NOMO-1 treated with DMSO at 0.1 percent for 48 hours (cell line): ENCODE measurements around the gene ATP5F1D.

Source experiments
- DNase-seq: peaks from one replicate; lab custom pipeline; 2025; ENCODE audit not compliant: unreplicated experiment; lab: John Stamatoyannopoulos, UW

ATP5F1D gene

DNA sequence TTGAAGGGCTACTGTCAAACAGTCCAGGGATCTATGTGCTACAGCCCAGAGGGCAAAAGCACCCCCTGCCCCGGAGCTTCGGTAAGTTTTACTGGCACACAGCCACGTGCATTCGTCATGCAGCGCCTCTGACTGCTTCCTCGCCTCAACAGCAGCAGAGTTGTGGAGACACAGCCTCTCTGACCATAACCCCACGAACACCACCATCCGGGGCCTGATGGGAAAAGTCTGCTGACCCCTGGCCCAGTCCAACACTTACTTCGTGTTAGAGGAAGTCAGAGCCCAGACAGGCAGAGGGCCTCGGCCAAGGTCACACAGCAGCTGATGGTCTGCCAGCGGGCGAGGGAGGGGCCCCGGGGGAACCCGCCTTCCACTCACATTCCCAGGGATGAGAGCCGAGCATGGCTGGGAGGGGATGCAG, 8.9 kb upstream of the ATP5F1D start:
- DNase-seq = no peak

DNA sequence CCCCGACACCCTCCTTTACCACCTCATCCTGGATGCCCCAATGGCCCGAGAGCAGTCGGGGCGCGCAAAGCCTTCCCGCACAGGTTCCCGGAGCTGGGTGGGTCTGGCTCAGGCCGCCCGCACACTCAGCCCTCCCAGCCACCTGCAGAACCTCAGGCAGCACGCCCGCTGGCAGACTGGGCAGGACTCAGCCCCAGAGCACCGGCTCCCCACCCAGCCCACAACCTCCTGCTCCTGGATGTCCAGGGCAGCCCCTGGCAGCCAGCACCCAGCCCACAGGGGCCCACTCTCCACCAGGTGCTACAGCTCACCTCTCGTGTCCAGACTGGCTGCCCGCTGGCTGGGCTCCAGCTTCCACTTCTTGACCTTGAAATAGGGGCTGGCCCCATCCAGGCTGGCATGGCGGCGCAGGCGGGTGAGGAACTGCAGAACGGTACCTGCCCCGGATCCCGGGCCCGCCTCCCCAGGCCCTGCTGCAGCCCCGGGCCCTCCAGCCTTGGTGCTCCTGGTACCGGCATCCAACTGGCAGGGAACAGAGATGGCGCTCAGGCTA, 8.4 kb upstream of the ATP5F1D start:
- DNase-seq = no peak

DNA sequence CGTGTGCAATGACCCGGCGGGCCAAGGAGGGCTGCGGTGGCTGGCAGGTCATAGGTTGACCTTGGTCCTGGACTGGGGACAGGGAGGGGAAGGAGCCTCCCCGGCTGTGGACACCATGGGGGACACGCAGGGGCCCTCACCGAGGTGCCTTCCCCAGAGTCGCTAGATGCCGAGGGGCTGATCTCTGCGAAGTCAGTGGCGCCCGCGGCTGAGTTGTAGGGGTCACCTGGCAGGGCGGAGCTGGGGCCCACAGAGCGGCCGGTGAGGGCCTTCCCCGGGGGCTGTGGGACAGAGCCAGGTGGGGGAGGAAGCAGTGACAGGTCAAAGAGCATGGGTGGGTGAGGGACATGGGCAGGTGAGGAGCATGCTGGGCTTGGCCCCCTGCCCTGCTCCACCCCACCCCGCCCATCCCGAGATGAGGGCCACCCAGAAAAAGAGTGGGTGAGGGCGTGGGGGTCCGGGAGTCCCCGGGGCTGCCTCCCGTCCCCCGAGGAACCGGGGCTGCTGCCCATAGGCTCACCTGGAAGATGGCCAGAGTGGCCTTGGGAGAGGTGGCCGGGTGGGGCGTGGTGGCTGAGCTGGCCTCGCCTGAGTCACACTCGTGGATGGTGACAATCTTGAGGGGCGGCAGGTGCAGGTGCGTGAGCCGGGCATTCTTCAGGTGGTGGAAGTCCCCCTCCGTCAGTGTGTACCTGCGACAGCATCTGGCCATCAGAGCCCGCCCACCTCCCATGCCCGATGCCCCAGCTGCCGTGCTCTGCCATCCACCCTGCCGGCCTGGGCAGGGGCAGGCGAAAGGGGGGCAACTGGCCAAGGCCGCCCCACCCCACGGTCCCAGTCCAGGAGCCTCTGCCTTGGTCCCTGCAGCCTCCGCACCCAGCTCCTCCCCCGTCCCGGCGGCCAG, 7.2 kb upstream of the ATP5F1D start:
- no peak for DNase-seq

- DNase-seq = no peak
Observed at GRCh38 chr19:1234955-1235380, 6.6 kb upstream of the ATP5F1D start.

DNA sequence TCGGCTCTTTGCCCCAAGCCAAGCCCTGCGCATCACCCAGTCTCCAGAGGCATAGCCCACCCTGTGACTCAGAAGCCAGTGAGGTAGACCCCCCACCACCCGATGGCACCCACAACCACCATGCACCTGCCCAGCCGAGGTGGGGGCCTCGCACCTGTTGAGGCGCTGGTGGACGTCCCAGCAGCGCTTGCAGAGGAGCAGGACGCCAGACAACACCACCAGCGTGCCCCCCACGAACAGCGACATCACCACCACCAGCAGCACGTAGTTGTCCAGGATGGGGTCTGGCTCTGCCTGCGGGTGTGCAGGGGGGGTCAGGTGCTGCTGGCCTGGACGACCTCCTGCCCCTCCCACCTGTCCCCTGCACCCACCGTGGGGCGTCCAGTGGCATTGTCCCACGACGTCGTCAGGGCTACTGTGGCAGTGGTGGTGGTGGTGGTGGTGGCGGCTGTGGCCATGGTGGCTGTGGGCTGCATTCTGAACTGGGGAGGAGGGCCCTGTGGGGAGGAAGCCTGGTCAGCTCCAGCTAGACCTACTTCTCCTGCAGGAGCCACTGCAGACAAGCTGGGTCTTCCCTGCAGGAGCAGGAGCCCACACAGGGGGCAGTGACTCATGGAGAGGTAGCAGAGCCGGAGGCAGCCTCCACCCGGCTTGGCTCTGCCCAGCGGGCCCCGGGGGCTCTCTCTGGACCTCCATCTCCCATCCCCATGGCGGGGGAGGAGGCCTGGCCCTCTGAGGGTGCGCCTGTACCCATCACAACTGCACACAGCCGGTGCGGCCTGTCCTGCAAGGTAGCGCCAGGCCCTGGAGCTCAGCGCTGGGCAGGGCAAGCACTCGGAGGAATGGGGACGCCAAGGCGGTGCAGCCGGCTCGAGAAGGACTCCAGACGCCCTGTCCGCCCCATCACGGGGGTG, 5.7 kb upstream of the ATP5F1D start:
- no peak for DNase-seq

- no peak for DNase-seq
Observed at GRCh38 chr19:1236576-1236975, 5.0 kb upstream of the ATP5F1D start.

GRCh38 chr19:1237027-1237659, 4.4 kb upstream of the ATP5F1D start:
- DNase-seq = no peak

DNA sequence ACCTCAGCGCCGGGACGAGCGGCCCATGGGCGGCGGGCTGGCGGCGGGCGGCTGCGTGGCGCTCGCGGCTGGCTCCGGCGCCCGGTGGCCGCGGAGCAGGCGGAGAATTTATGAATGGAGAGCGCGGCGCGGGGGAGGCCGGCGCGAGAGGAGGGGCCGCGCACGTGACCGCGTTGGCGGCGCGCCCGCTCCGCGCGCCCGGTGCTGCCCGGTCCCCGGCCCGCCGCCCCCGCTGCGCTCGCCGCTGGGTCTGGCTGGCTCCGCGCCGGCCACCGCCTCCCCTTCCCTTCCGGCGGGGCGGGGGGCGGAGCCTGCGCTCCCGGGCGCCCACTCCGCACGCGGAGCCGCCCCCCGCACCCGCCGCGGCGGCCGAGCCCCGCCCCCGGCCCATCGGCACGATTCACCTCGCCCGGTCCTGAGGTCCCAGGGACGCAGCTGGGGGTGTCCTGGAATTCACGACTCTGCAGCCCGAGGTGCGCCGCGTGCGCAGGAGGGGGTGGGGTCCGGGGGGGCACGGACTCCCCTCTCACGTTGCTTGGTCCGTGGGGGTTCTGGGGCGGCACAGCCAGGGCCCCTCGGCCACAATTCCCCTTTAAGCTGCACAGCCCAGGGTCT, 3.7 kb upstream of the ATP5F1D start, which contains the start of gene CBARP:
Gene CBARP, minus strand, starts transcription at position 252 of the 615 bp plus-strand sequence. CDS start 1,905 bp downstream, outside the sequence.
- DNase-seq = no peak

- no peak for DNase-seq
Observed at GRCh38 chr19:1238369-1239303, 2.9 kb upstream of the ATP5F1D start.

DNA sequence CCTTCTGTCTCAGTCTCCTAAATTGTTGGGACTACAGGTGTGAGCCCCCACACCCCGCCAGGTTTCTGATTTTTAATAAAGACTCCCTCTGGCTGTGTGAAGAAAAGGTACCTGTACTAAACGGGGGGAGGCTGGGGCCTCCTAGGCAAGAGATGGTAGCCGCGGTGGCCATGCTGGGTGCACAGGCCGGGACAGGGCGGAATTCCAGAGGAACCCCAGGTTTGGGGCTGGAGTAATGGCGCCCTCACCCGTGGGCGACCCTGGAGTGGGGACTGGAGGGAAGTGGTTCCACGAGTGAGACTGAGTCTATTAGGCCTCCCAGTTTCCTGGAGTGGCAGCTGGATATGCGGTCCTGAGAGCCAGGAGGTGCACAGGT, 2.1 kb upstream of the ATP5F1D start:
- DNase-seq = no peak

GRCh38 chr19:1239796-1240737, 1.5 kb upstream of the ATP5F1D start:
- peak; percentile 68 for DNase-seq

GRCh38 chr19:1240925-1241324, 626 bp upstream of the ATP5F1D start:
- DNase-seq = no peak

DNA sequence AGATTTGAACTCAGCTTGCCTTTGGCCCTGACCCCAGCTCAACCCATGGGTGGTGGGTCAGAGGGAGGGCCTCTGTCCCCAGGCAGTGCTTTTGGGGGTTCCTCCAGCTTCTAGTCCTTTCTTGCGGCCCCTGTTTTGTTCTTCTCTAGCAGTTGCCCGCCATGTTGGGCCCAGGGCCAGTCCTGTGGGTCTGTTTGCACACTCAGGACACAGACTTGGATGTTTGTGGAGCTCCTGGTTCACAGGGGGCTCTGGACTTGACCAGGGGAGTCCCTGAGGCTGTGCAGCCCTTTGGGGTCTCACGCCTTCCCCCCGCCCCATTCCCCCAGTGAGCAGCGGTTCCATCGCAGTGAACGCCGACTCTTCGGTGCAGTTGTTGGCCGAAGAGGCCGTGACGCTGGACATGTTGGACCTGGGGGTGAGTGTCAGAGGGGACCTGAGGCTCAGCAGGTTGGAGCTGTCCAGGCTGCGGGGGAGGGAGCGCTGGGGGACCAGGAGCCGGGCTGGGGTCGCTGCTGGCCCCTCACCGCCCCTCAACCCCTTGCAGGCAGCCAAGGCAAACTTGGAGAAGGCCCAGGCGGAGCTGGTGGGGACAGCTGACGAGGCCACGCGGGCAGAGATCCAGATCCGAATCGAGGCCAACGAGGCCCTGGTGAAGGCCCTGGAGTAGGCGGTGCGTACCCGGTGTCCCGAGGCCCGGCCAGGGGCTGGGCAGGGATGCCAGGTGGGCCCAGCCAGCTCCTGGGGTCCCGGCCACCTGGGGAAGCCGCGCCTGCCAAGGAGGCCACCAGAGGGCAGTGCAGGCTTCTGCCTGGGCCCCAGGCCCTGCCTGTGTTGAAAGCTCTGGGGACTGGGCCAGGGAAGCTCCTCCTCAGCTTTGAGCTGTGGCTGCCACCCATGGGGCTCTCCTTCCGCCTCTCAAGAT, 2.5 kb downstream of the ATP5F1D start:
- DNase-seq = peak; percentile 82

- no peak for DNase-seq
Observed at GRCh38 chr19:1244693-1245451, 3.3 kb downstream of the ATP5F1D start.

GRCh38 chr19:1245494-1246264, 4.1 kb downstream of the ATP5F1D start:
- no peak for DNase-seq
